GM19372 (cell line): ENCODE measurements around the gene HBG2.
"Not testable (repeated sequence)": the region's sequence is repeated elsewhere in the genome, so short reads cannot be mapped to it uniquely, and the experiment has no call there.

Experiments
- ATAC-seq: cut with Tn5 transposase; IDR thresholded peaks from one replicate; pipeline ENCODE4 v1.9.1; 2021; ENCODE audit warnings: mild to moderate bottlenecking, low read depth, moderate library complexity; ENCODE audit not compliant: unreplicated experiment

The HBG2 gene

DNA sequence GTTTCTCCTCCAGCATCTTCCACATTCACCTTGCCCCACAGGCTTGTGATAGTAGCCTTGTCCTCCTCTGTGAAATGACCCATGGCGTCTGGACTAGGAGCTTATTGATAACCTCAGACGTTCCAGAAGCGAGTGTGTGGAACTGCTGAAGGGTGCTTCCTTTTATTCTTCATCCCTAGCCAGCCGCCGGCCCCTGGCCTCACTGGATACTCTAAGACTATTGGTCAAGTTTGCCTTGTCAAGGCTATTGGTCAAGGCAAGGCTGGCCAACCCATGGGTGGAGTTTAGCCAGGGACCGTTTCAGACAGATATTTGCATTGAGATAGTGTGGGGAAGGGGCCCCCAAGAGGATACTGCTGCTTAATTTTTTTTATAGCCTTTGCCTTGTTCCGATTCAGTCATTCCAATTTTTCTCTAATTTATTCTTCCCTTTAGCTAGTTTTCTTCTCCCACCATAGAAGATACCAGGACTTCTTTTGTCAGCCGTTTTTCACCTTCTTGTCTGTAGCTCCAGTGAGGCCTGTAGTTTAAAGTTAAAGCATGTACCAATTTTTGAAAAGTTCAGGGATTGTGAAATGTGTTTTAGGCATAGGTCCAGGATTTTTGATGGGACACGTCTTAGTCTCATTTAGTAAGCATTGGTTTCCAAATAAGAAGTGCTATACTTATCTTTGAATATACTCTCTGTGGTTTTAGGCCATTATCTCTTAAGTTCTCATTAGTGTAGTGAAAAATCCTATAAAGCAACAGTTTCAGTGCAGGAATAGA lies at the start of gene HBG2:
TSS of gene HBG2 (minus strand) at position 136 of the 768 bp plus-strand sequence. CDS start at position 83, 53 bp downstream.
- ATAC-seq = not testable (repeated sequence)

DNA sequence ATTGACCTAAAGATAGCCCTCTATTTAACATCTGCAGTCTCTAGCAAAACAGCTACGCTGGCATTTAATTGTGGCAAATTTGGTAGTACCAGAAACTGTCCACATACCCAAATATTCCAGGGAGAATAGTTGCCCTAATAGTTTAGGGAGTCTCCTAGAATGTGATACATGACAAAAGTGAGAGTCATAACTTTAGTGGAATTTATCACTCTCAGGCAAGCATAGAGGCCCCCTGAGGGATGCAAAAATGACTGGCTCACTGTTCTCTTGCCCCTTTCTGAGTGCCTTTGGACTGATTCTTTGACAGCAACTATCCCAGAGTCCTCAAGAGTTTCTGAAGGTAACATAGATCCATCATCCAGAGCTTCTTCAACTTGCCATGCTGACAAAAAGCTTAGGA lies 49.5 kb upstream of the HBG2 start:
- ATAC-seq = no peak

DNA sequence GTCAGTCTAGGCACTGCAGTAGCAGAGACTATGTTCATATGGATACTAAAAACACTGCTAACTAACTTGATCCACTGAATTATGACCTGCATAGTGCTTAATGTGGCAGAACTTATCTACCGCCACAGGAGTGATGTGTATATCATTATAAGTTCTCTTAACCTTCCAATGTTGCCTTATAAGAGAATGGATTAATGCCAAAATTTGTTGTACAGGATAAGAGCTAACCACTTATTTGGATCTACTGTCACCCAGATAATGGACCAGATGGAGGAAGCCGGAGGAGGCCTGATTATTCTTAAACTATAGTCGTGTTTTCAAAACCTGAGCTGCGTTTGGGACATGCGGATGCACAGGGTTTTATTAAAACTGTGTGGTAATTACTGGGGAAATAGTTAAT lies 49.0 kb upstream of the HBG2 start:
- ATAC-seq = no peak

DNA sequence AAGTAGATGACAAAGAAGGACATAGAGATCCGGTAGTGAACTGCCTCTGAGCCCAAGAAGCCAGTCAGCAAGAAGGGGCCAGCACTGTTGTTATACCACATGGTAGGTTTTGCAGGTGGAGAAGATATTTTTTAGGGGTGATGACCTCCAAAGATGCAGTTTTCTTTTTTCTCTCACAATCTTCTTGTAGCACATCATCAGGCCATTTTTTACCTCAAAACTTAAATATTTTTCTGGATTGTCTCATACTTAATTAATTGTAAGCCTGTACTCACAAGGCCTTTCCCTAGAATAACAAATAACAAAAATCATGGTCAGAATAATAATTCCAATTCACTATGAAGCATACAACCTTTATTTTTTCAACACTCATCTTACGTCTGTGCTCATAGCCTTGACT lies 47.3 kb upstream of the HBG2 start, which contains the start of gene OR51B4:
TSS of gene OR51B4 (minus strand) at position 101 of the 400 bp plus-strand sequence. CDS start at position 101, 0 bp downstream.
- no peak for ATAC-seq

DNA sequence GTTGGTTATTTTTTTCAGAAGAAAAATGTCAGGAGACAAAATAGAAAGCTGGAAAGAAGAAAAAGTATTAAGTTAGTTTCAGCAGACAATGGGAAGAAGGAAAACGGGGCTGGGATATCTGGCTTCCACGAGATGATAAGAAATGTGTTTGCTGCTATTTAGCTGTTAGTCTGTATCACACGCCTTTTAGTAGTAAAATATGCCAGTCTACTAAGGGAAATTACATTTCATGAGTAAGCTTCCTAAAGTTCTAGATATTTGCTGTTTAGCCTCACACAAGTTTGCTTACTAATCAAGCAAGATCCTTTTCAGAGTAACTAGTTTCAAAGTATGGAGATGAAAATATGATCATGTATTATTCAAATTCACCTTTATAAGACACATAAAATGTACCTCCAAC lies 45.7 kb upstream of the HBG2 start:
- no peak for ATAC-seq

DNA sequence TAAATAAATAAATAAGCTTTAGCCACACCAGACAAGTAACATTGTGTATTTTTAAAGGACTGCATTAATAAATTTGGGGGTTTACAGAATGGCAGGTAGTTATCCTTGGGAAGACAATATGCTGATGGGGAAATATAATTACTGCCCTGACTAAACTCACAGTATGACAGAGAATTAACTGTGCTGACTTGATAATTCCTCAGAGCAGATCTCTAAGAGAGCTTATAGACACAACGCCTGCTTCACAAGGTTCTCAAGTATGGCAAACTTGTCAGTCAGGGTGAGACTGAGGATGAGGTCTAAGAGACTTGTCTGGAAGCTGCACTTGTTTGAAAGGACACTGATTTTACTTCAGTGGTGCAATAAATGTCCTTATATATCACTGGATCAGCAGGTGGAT lies 43.9 kb upstream of the HBG2 start:
- no peak for ATAC-seq

DNA sequence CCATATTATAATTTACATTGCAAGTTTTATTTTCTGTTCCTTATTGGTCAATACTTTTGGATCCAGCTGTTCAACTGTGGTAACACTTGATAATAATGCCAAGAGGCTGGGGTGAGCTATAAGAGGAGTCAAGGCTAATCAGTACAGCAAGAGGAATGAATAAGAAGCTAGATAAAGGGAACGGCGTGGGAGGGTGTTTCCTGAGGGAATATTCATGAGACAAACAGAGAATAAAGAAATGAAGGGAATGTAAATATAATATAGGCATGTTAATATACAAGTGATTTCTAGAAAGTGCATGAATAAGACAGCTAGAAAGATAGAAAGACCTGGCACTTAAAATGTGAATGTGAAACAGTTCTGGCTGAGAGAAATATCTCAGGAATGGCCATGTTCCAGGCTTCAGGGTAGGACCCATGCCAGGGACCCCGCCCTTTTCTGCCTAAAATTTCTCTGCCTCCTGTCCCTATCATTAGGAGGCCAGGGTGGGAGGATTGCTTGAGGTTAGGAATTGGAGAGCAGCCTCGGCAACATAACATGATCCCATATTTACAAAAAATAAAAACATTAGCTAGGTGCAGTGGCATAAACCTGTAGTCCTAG lies 43.2 kb upstream of the HBG2 start:
- ATAC-seq = no peak

DNA sequence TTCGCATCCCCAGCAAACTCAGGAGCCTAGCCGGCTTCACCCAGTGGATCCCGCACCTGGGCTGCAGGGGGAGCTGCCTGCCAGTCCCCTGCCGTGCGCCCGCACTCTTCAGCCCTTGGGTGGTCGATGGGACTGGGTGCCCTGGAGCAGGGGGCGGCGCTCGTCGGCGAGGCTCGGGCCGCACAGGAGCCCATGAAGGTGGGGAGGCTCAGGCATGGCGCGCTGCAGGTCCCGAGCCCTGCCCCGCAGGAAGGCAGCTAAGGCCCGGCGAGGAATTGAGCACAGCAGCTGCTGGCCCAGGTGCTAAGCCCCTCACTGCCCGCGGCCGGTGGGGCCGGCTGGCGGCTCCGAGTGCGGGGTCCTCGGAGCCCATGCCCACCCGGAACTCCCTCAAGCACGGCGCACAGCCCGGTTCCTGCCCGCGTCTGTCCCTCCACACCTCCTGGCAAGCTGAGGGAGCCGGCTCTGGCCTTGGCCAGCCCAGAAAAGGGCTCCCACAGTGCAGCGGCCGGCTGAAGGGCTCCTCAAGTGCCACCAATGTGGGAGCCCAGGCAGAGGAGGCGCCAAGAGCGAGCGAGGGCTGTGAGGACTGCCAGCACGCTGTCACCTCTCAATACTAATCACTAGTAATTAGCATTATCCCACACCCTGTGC lies 39.9 kb upstream of the HBG2 start:
- not testable (repeated sequence) for ATAC-seq

DNA sequence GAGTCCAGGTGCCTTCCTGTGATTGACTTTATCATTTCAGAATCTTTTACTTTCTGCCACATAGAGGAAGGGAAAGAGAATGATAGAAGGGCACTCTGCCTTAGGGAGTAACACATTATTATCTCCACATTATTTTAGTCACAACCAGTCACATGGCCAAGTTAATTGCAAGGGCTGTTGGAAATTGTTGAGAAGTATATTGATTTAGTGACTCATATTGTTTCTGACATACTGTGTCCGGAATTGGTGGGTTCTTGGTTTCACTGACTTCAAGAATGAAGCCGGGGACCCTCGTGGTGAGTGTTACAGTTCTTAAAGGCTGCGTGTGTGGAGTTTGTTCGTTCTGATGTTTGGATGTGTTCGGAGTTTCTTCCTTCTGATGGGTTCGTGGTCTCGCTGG lies 38.4 kb upstream of the HBG2 start:
- ATAC-seq = no peak

DNA sequence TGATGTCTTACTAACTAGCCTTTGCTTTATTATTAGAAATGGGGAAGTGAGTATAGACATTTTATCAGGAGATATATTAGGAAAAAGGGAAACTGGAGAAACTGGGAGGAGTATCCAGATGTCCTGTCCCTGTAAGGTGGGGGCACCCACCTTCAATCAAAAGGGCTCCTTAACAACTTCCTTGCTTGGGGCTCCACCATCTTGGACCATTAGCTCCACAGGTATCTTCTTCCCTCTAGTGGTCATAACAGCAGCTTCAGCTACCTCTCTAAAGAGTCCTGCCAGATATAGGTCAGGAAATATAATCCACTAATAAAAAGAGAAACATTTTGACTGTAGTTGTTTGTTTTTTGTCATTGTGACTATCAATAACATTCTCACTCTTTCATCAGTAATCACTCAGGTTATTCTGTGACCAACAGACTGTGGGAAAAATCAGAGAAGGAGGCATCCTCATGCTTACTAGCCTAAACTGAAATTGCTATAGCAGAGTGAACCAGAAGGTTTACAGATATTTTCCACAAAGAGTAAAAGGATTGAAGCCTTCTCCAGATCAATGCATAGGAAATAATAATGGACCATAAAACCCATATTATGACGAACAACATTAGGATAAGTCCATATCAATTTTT lies 36.7 kb upstream of the HBG2 start:
- peak; percentile 96 for ATAC-seq

DNA sequence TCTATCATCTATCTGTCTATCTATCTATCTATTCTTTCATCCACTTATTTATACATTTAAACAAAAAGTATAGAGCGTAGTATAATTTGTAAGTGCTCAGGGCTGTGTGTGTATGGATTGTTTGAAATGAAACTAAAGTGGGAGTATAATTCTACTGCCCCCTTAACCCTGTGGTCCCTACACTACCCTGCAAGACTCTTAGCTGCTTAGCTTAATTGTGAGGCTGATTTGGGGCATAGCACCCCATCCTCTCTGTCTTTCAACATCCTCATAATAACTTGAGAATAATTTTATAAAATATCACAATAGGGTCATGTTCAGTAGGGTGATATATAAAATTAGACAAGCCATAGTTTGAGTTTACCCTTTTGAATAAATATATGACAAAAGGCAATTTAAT lies 35.5 kb upstream of the HBG2 start:
- no peak for ATAC-seq

DNA sequence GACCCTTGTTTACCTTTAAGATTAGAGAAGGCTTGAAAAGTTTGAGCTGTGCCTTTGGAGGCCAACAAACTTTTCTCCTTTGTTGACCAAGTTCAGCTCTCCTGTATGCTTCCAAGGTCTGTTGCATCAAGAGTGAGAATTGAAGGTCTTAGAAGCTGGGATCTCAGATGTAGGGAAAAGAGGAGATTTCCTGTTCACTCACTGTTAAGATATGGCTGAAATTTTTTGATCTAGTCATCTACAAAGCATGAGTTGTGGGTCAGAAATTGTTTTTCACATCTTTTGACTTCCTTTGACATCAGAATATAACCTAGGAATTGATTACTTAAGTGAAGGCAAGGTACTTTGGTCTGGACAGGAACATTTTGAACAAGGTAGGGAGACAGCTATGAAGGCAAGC lies 35.1 kb upstream of the HBG2 start:
- no peak for ATAC-seq

DNA sequence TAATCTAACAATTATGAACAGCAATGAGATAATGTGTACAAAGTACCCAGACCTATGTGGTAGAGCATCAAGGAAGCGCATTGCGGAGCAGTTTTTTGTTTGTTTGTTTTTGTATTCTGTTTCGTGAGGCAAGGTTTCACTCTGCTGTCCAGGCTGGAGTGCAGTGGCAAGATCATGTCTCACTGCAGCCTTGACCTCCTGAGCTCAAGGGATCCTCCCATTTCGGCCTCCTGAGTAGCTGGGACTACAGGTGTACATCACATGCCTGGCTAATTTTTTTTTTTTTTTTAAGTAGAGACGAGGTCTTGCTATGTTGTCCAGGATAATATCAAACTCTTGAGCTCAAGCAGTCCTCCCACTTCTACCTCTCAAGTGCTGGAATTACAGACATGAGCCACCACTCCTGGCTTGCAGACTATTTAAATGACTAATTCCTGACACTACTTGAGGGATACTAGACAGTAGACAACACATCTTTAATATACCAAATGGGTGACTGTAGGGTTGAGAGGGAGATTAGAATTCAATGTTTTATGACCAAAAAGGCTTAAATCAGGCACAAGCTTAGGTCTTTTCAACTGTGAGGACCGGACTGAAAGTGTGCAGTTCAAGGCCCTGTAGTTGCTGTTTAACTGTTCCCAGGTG lies 34.4 kb upstream of the HBG2 start:
- no peak for ATAC-seq

DNA sequence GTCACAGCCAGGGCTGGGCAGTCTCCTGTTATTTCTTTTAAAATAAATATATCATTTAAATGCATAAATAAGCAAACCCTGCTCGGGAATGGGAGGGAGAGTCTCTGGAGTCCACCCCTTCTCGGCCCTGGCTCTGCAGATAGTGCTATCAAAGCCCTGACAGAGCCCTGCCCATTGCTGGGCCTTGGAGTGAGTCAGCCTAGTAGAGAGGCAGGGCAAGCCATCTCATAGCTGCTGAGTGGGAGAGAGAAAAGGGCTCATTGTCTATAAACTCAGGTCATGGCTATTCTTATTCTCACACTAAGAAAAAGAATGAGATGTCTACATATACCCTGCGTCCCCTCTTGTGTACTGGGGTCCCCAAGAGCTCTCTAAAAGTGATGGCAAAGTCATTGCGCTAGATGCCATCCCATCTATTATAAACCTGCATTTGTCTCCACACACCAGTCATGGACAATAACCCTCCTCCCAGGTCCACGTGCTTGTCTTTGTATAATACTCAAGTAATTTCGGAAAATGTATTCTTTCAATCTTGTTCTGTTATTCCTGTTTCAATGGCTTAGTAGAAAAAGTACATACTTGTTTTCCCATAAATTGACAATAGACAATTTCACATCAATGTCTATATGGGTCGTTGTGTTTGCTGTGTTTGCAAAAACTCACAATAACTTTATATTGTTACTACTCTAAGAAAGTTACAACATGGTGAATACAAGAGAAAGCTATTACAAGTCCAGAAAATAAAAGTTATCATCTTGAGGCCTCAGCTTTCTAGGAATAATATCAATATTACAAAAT lies 33.7 kb upstream of the HBG2 start:
- no peak for ATAC-seq

DNA sequence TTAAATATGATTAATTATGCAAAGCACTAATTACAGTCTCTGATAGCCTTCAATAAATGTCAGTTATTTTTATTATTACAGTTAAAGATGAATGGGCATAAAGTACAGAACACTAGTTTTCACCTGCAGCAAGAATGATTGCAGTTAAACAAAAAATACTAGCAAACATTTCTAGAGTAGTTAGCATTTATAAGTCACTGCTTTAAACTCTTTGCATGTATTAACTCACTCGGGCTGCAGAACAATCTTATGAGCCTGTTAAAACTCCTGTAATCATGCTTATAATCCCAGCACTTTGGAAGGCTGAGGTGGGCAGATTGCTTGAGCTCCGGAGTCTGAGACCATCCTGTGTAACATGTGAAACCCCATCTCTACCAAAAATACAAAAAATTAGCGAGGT lies 32.3 kb upstream of the HBG2 start:
- ATAC-seq = no peak

DNA sequence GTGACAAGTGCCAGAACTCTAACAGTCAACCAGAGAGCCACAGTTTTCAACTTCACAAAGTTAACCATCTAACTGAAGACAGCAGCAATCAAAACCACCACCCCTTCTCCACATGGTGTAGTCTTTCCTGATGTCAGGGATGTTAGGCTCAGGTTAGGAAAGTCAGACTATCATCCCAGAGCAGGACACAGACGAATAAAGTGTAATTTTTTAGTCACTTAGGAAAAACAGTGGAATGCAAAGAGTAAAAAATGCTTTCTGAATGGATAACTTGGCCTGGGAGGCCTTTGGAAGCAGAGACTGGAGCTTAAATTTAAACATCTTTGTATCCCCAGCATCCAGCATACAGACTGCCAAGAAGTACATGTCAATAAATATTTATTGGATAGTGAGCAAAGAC lies 31.8 kb upstream of the HBG2 start:
- ATAC-seq = no peak

DNA sequence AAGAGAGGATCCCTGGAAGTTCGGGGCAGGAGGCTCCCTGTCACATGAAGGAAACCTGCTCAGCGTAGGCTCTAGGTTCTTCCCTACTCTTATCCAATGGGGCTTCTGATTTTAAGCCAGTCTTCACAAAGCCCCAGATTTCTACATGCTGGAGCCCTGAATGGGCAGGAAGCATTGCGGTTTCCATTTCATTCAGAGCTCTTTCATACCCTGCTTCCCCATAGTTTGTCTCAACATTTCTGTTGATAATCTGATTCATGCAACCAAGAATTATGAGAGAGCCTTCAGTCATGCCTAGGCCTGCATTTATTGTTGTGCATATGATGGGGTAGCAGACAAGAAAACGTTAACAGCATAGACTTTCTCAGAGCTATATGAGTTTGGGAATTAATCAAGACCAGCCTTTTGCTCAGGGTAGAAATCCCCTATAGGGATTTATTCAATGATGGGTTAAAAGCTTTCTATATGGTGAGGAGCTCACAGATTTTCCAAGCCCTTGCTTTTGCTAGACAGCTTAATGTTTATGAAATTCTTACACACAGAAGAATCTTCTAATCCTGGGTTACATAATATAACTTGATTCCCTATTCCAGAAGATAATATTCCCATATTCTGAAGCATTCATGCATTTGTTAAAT lies 31.2 kb upstream of the HBG2 start:
- no peak for ATAC-seq

DNA sequence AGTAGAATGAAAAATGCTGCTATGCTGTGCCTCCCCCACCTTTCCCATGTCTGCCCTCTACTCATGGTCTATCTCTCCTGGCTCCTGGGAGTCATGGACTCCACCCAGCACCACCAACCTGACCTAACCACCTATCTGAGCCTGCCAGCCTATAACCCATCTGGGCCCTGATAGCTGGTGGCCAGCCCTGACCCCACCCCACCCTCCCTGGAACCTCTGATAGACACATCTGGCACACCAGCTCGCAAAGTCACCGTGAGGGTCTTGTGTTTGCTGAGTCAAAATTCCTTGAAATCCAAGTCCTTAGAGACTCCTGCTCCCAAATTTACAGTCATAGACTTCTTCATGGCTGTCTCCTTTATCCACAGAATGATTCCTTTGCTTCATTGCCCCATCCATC lies 30.1 kb upstream of the HBG2 start:
- ATAC-seq = no peak

DNA sequence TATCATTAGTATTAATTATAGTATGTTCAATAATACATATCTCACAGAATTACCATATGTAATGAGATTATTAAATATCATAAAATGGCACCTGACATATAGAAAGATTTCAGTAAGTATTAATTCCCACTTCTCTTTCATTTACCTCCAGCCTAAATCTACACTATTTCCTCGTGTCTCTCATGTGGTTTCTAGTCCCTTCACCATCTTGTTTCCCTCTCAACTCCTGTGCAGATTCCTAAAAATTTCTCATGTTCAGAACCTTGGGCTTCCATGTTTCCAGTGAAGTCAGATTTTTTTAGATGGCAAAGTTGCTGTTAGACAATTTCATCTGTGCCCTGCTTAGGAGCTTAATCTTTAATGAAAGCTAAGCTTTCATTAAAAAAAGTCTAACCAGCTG lies 29.3 kb upstream of the HBG2 start:
- ATAC-seq = no peak

DNA sequence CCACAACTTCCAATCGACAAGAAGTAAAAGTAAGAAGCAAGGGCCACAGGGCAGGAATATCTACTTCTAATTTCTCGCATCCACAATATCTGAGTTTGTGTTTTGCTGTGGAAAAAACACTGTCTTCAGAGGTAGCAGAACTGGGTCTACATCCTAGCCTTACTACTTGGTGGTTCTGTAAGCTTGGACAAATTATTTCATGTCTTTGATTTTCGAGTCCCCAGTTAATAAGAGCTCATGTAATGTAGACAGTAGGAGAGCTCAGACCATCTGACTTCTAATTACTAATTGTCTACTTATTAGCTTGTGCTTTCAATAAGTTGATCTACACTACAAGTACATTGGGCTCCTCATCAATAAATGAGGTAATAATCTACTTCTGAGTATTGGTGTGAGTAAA lies 28.5 kb upstream of the HBG2 start:
- ATAC-seq = no peak
